Stimulated activated CD4-positive, alpha-beta T cell treated with anti-CD3 and anti-CD28 coated beads, Interleukin-12 subunit alpha, Interleukin-12 subunit beta, amount 100 ng/mL, for 24 hours (primary cell): ENCODE data around the gene IRX4.

Experiments
- DNase-seq, 2 experiments: peaks; one replicate each; pipeline ENCODE4 v3.0.0-alpha.2; 2020; ENCODE audit warnings: low read depth in 2 of 2

The IRX4 gene

DNA sequence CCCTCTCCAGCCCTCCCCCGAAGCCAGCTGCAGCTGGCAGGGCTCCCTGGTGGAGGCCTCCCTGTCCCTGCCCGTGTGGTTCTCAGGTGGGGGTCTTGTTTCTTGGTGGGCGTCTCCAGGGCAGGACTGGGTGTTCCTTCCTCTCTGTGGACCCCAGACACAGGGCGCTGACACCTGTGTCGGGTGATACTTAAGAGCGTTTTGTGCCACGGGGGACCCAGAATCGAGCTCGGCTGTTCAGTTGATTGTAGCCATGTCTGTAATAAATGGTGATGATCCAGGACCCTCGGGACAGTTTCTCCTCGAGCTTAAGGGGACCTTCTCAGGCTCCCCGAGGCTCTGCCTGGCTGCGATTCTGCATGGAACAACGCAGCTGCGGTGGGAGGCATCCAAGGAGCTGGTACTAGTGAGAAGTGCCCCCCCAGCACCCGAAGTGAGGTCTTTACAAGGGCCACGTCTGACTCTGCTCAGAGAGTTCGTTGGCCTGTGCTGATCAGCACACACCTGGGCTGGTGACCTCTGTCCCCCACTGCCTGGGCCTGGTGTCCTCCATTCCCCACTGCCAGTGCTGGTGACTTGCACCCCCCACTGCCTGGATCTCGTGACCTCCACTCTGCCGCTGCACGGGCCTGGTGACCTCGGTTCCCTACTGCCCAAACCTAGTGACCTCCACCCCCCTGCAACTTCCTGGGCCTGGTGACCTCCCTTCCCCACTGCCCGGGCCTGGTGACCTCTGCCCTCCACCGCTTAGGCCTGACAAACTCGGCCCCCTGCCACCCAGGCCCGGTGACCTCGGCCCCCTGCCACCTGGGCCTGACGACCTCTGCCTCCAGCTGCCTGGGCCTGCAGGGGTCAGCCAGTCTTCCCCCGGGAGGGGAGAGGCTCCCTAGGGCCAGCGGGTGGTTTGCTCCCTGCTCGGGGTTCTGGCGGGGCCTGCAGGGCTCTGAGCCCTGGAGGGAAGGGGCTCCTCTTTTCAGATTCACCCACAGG is 45.5 kb downstream of the IRX4 start:
- DNase-seq, result no peak

DNA sequence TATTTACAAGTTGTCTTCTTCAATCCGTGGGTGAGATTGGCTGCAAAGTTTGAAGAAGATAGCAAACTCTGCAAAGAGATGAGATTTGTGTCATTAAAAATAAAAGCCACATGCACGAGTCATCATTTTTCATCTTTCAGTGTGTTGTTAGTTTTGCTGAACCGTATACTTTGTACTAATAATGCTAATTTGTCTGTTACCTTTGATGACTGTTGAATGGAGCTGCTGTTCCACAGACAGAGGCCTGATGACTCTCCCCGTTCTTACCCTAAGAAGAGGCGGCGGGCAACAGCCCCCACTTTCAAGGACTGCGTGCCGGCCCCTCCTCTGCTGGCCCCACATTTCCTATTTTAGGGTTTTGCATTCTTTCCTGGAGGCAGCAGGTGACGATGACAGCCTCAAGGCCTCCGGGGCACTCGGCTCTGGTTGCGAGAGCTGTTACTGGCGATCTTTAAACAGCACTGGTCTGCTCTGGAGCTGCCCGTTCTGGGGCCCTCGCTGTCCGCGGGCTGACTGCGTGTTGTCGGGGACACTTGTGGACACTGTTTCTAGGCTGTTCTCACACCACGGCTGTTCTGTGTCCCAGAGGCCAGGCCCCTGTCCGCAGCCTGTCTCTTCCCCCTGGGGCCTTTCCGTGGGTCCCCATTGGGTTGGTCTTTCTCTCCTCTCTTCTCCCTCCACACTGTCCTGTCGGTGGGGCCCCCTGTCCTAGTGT is 46.4 kb downstream of the IRX4 start:
- DNase-seq, result no peak

DNA sequence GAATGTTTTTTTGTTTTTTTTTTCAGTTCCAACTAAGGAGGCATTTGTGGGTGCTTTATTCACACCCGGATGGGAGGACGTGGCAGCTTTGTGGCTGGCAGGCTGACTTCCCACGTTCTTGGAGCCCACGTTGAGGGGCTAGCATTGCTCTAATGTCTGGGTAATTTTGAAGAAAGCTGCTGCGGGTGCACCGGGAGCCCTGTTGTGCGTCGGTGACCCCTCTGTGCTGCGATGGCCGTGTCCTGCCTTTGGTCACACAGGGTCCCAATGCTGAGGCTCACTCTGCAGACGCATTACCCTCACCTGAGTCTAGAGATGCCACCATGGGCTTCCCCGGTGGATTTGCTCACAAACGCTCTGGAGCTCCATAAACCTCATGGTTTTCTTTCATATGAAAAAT is 47.3 kb downstream of the IRX4 start:
- DNase-seq, result no peak

DNA sequence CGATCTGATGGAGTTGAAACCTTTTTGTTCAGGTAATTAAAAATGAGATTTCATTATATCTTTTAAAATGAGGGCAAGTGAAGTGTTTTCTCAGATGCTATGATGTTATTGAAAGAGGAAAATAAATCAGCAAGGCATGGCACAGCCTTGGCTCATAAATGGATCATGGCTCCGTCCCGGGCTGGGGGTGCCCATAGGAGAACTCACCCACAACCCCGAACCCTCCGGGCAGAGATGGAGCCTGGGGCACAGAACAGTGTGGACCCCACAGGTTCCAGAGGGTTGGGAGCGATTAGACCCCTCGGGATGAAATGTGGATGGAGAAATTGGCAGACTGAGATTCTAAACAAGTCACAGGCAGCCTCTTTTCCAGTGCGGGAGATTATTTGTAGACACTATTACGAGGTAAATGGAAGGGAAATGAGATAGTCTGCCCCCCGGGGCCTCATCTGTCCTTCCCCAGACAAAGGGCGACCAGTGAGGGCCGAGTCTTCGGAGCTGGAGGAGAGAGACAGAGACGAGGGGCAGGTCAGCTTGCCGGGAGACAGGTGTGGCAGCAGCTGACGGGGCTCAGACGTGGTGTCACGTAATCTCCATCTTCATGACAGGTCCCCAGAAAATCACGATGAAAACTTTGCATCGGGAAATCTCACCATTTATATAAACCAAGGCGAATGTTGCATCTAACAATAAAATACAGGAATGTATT is 47.9 kb downstream of the IRX4 start:
- DNase-seq, result no peak

GRCh38 chr5:1834022-1834551 is 48.6 kb downstream of the IRX4 start:
- DNase-seq, result no peak

GRCh38 chr5:1833264-1834021 is 49.3 kb downstream of the IRX4 start:
- DNase-seq, result no peak

GRCh38 chr5:1832511-1833250 is 50.0 kb downstream of the IRX4 start:
- no peak for DNase-seq

GRCh38 chr5:1831677-1832313 is 50.9 kb downstream of the IRX4 start:
- no peak for DNase-seq

DNA sequence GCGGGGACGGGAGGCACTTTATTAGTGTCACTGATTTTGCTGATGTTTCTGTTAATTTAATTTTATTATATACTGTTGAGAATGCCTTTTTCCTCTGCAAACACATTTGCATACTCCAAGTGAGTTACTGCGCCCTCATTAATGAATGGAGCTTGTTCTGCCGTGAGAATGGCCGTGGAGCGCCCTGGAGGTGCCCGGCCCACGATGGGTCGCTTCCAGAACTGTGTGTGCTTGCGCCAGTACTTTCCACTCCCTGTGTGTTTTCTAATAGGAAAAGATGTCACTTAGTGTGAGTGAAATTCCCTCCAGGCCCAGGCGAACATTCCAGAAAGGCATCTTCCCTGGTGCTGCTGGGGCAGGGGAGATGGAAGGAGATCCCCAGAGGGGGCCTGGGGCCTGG is 51.5 kb downstream of the IRX4 start:
- no peak for DNase-seq

- DNase-seq, result no peak
These were observed 52.0 kb downstream of the IRX4 start for GRCh38 chr5:1830571-1831228.

DNA sequence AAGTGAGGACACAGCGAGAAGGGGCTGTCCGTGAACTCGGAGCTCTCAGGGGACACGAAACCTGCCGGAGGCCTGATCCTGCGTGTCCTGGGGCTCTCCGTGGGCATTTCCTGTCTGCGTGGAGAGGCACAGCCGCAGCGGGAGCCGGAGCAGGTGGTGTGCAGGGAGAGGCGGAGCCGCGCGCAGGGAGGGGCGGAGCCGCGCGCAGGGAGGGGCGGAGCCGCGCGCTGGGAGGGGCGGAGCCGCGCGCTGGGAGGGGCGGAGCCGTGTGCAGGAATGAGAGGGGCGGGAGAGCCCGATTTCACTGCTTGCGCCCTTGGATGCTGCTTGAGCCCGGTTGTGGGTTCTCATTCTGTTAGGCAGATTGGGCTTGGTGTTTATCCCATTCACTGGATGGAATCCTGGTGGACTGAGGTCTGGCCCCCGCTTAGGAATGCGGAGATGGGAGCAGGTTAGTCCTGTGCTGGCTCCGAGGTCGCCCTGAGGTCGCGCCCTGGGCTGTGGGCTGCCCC is 54.8 kb downstream of the IRX4 start:
- DNase-seq, result no peak
